ENCODE data around the gene SDCCAG8. TPM values are rescaled to one million over a fixed set of nuclear protein-coding genes. Genes with fewer than 3 reads are reported as not detected.
"Not testable (repeated sequence)": the region's sequence is repeated elsewhere in the genome, so short reads cannot be mapped to it uniquely, and the experiment has no call there.

SDCCAG8 gene
- 47.3 TPM for total RNA-seq (2013)
- 10 to 100 TPM; 33.2 to 34.4 (median 33.4) TPM for polyA plus RNA-seq
- 14.1 and 19.1 TPM in 2 replicates for polyA minus RNA-seq
- 35.3 to 69.8 (median 57.1) reads per million in 11 experiments for total RNA-seq

DNA sequence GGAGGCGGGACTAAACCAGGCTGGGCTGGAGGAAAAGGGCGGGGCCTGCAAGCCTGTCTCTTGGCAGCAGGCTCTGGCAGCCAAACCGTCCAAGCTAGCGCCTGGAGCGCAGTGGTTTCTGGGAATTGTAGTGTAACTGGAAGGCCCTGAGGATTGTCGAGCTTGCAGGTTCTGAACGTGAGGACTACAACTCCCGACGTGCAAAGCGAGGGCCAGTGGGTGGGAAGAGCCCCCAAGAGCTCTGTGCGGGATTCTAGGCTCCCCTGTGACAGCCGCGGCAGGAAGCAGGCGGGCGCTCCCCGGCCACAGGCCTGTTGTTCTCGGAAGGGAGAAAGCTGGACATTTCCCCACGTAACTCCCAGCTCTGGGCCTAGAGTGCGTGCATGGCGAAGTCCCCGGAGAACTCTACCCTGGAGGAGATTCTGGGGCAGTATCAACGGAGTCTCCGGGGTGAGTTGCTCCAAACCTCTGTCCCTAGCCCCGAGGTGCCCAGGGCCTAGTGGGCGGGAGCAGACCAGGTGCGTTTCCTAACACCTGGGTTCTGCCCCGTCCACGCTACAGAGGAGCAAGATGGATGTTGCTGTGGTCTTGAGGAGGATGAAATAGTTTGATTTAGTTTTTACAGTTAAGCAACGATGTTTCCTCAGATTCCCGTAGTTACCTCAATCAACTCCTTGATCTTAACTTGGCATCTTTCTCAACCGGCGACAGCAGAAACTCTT lies at the start of gene SDCCAG8:
SDCCAG8 (plus strand) TSS at position 251 of the 722 bp plus-strand sequence; CDS start at position 384, 133 bp downstream.
- 1% methylated on average over 28 of the region's 32 CpGs for WGBS (ENCODE audit: insufficient coverage)
- H2AFZ ChIP-seq (ENCODE audit: insufficient read depth, low read depth, low read length, poor library complexity, severe bottlenecking): peak within 1 kb of the TSS; percentile 89
- DNase-seq: peak; percentile 97 to 99 (median 97)
- peak within 1 kb of the TSS; percentile 97 to 99 for H3K4me3 Mint-ChIP-seq
- peak within 1 kb of the TSS; percentile 95 to 99 for H3K27ac ChIP-seq (ENCODE audit: low read depth in 1 of 2, low read length in 2 of 2)
- peaks cover 0 to 2% (median 0%) of the 10 kb centered on the region in 7 donors for H3K9me3 Mint-ChIP-seq
- peaks cover 13% of the 10 kb centered on the region for H4K20me1 ChIP-seq (ENCODE audit: insufficient read depth, low read length)
- peaks cover 31 to 56% of the 10 kb centered on the region in 2 donors for H3K4me1 ChIP-seq (ENCODE audit: control insufficient read depth in 1 of 2, insufficient read depth in 2 of 2, low read length in 2 of 2)
- no peak for TF ChIP-seq CTCF (IDR thresholded peaks at IDR 0.05)
- peak within 1 kb of the TSS; percentile 61 to 96 (median 74) for H3K4me3 ChIP-seq (replicated peaks in 1 of 3; ENCODE audit: low read depth in 2 of 3, low read length in 3 of 3)
- H3K27me3 Mint-ChIP-seq (ENCODE audit: low read depth in 3 of 3): no peaks in the 10 kb centered on the region
- H3K9ac ChIP-seq (ENCODE audit: insufficient read depth, low read length, poor library complexity, severe bottlenecking): peak within 1 kb of the TSS; percentile 89
- peaks cover 44% of the 10 kb centered on the region for H3K4me1 Mint-ChIP-seq
- peaks cover 6 to 8% of the 10 kb centered on the region in 2 donors for H3K36me3 Mint-ChIP-seq
- H3K27me3 ChIP-seq (ENCODE audit: control insufficient read depth in 2 of 2, insufficient read depth in 2 of 2, low read length in 2 of 2): no peaks in the 10 kb centered on the region
- H3K79me2 ChIP-seq (ENCODE audit: insufficient read depth, low read length): peaks cover 85% of the 10 kb centered on the region
- intact Hi-C loops (cut with micrococcal nuclease): loop anchor here in 1 of 2 donors (5.0 kb wide), 1 partner anchor 66 kb away; no protein-coding TSS in a partner anchor
- peak within 1 kb of the TSS; percentile 99 to 100 (median 99) for H3K27ac Mint-ChIP-seq
- no peaks in the 10 kb centered on the region for H3K9me3 ChIP-seq (replicated peaks in 1 of 2; ENCODE audit: control insufficient read depth in 1 of 2, insufficient read depth in 1 of 2, low read length in 2 of 2)
- peak within 1 kb of the TSS; percentile 86 for H3K4me2 ChIP-seq (replicated peaks; ENCODE audit: extremely low read depth, low read length, poor library complexity, severe bottlenecking)
- H3K36me3 ChIP-seq (replicated peaks in 1 of 2; ENCODE audit: control insufficient read depth in 1 of 2, insufficient read depth in 2 of 2, low read length in 2 of 2): no peaks in the 10 kb centered on the region

- H3K27ac Mint-ChIP-seq; H3K27me3 Mint-ChIP-seq (ENCODE audit: low read depth in 3 of 3); H3K9me3 ChIP-seq (replicated peaks in 1 of 2; ENCODE audit: control insufficient read depth in 1 of 2, insufficient read depth in 1 of 2, low read length in 2 of 2); H3K4me2 ChIP-seq (replicated peaks; ENCODE audit: extremely low read depth, low read length, poor library complexity, severe bottlenecking); H3K4me1 ChIP-seq (ENCODE audit: control insufficient read depth in 1 of 2, insufficient read depth in 2 of 2, low read length in 2 of 2); DNase-seq; H3K9ac ChIP-seq (ENCODE audit: insufficient read depth, low read length, poor library complexity, severe bottlenecking); H3K4me3 ChIP-seq (replicated peaks in 1 of 3; ENCODE audit: low read depth in 2 of 3, low read length in 3 of 3); H3K27me3 ChIP-seq (ENCODE audit: control insufficient read depth in 2 of 2, insufficient read depth in 2 of 2, low read length in 2 of 2); H2AFZ ChIP-seq (ENCODE audit: insufficient read depth, low read depth, low read length, poor library complexity, severe bottlenecking); H3K4me1 Mint-ChIP-seq; H3K9me3 Mint-ChIP-seq; H3K4me3 Mint-ChIP-seq; H3K27ac ChIP-seq (ENCODE audit: low read depth in 1 of 2, low read length in 2 of 2); intact Hi-C loops (cut with micrococcal nuclease): not testable (repeated sequence)
- Histone ChIP-seq H3K79me2 (ENCODE audit: insufficient read depth, low read length) (peaks cover 15% of the 10 kb centered on the region), H4K20me1 (ENCODE audit: insufficient read depth, low read length) (peaks cover 19% of the 10 kb centered on the region), H3K36me3 (replicated peaks in 1 of 2; ENCODE audit: control insufficient read depth in 1 of 2, insufficient read depth in 2 of 2, low read length in 2 of 2) (peaks cover 4 to 25% of the 10 kb centered on the region in 2 donors)
- WGBS (ENCODE audit: insufficient coverage): no CpG with 5 or more reads among the region's 3 CpGs
- H3K36me3 Mint-ChIP-seq: peaks cover 24 to 34% of the 10 kb centered on the region in 2 donors
Measured at GRCh38 chr1:243211984-243212383, 43.9 kb upstream of the SDCCAG8 start.

Measured in CD14-positive monocyte (primary cell).